Measurements from ENCODE around the gene SDC1.

GRCh38 chr2:20164734-20165478, 60.0 kb downstream of the SDC1 start:
- no peak for TF ChIP-seq CTCF (IDR thresholded peaks at IDR 0.05)
- TF ChIP-seq POLR2A (IDR thresholded peaks at IDR 0.05), result no peak

All from thyroid gland (tissue), 4 donors.